ACHN (cell line): Measurements from ENCODE around the gene WNT8A.
"Not testable (repeated sequence)": the region's sequence is repeated elsewhere in the genome, so short reads cannot be mapped to it uniquely, and the experiment has no call there.

Experiments used
- DNase-seq: peaks from one replicate; pipeline ENCODE4 v3.0.0-alpha.2; 2015
- in situ Hi-C: cut with HindIII; loops from 2 replicates; pipeline ENCODE4 v1.10.0; 2017; ENCODE audit warnings: low sequenced_read_pairs, low pct_ligation_motif_present, low pct_unique_long_range_greater_than_20kb

WNT8A gene, protein sequence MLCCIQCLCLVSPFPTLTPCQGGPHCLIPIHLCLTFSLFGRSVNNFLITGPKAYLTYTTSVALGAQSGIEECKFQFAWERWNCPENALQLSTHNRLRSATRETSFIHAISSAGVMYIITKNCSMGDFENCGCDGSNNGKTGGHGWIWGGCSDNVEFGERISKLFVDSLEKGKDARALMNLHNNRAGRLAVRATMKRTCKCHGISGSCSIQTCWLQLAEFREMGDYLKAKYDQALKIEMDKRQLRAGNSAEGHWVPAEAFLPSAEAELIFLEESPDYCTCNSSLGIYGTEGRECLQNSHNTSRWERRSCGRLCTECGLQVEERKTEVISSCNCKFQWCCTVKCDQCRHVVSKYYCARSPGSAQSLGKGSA

DNA sequence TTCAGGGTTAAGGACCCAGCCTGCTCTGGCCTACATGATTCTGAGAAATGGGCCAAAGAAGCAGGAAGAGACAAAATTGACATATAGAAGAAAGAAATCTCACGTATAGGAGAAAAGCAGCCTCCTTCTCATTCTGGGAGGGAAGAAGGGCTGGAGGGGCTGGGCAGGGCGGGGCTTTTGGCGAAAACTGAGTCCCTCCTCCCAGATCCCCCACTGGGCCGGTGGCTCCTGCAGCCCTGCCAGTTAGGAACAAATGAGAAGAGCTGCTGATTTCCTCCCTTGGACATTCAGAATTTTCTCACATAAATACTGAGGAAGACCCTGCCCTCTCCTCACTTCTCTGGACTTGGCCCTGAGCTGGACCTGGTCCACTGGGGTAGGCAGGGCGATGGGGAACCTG, at the start of gene WNT8A:
TSS of gene WNT8A (plus strand) at position 332 of the 400 bp plus-strand sequence. CDS start 95 bp downstream, outside the sequence.
- DNase-seq: no peak
- in situ Hi-C loops: no loop called here

DNA sequence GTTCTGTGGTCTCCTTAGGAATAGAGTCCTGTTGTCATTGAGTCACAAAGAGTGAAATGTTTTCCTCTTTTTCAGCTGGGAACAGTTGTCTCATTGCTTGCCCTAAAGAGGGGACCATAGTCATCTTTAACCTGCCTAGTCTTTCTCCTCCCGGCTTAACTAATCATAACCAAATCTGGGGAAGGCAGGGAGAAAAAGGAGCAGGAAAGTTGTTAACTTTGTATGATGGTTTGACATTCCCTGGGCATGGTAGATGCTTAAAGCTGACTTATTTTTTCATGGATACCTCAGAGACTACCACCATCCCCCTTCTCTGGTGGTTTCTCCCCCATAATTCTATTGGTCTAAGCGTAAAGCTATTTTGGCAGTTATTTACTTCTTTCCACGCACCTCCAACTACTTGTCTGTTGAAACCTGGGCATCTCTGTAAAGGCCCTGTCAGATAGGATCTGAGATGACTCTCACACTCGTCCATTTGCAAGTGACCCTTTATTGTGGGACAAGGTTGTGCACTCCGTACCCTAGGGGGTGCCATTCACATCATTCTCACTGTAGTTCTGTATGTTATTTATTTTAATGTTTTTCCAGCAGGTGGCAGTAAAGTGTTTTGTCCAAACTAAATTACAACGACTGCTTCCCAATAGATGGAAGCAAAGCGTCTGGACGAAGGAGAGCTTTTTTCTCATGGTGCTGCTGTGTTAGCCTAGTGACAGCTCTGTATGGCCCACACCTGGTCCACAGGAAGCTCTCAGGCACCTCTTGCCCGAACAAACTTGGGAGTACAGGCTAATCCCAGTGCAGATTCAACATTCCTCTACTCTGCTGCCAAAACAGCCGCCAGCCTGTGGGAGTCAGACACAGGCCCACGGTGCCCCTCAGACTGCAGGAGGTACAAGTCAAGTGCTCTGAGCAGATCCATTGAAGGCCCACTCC, 48.0 kb upstream of the WNT8A start:
- in situ Hi-C loops: no loop called here
- DNase-seq: peak; percentile 87

DNA sequence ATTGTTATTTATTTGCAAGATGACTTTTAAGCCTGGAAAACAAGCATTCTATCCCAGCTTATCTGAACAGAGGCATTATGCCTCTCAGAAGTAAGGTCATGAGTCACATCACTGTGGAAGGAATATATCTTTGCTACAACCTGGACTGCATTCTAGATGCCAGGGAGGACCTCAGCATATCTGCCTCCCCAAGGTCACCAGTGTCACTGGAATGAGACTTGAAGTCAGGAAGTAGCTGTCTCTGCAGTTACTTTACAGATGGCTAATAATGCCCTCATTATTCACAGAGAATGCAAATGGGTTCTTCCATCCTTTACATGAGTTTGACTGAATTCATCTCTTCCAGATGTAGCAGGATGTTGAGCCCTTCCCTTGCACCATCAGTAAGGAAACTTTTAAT, 46.6 kb upstream of the WNT8A start:
- in situ Hi-C loops: no loop called here
- no peak for DNase-seq

DNA sequence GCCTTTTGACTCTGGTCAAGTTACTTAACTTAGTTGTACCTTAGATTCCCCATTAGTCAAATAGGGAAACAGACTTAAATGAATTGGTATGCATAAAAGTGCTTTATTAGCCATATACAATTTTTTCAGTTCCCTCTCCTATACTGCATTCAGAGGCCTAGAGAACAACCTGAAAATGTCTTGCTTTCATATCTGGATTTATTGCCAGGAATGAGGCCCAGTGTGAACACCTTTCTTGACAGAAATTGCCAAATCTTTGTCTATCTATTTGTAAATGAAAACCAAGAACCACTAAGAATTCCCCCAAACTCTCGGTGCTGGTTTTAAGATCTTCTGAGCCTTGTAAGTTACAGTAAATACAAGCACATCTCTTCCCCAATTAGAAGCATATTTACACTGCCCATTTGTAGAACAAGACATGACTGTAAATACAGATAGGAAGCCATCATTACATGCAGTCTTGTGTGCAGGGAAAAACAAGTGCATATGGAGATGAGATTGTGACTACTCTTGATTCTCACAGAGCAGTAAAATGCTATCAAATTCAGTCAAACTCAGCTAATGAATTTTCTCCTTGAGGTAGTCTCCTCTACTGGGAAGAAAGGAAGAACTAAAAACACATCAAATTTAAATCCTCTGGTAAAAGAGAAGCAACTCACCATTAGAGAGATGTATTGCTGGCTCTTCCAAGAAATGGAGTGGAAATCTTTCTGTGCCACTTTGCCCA, 45.8 kb upstream of the WNT8A start:
- DNase-seq: no peak

DNA sequence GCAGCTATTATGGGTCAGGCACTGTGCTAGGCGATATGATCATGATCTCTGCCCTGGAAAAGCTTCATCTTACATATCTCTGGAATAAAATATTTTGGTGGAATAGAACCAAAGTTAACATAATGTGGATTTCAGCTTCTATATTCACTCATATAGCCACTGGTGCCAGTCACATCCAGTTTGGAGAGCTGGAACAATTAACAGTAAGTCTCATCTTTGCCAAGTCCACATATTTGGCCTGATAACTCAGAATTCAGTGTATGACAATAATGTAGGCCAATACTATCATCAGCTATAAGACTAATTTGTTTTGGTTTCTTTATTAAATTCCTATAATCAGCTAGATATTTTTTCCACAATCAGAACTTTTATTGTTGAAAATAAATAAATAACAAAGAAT, 45.0 kb upstream of the WNT8A start:
- in situ Hi-C loops: no loop called here
- no peak for DNase-seq

More for the DNA sequence above, 45.8 kb upstream of the WNT8A start:
- in situ Hi-C loops: no loop called here

DNA sequence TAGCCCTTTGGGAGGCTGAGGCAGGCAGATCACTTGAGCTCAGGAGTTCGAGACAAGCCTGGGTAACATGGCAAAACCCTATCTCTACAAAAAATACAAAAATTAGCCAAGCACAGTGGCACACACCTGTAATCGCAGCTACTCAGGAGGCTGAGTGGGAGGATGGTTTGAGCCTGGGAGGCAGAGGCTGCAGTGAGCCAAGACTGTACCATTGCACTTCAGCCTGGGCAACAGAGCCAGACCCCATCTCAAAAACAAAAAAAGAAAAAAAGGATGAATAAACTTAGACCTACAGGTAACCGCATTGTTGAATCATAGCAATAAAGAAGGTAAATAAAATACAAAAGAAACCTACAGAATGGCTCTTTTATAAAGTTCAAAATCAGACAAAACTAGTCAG, 38.5 kb upstream of the WNT8A start:
- in situ Hi-C loops, DNase-seq: not testable (repeated sequence)

DNA sequence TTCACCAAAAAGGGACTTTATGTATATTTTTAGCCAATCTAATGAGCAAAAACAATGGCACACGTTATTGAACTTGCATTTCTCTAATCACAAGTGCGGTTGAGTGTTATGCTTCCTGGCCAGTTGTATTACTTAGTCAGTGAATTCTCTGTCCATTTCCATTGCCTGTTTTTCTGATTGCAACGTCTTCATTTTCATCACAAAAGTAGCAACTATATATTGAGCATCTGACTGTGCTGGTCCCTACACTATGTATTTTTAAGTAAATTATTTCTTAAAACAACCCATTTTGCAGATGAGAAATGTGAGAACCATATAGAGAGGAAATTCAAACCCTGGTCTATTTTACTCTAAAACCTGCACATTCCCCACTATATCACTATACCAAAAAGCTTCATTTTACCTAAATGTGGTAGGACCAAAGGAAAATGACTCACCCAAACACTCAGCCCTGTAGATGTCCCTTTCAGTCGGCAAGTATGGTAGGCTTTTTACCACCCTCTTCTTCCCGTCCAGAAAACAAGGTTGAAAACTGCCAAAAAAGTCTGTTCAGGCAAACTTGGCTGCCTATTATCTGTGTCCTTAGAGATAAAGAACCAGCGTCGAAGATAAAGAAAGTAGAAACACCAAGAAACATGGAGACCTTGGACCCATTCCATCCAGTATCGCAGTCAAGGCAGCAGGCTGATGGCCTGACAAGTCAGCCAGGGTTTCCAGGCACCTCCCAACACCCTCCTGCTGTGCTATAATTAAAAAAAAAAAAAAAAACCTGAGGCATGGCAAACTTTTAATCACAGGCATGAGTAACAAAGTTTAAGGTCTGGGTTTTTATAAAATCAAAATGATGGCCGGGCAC, 32.2 kb upstream of the WNT8A start:
- in situ Hi-C loops: no loop called here
- no peak for DNase-seq

DNA sequence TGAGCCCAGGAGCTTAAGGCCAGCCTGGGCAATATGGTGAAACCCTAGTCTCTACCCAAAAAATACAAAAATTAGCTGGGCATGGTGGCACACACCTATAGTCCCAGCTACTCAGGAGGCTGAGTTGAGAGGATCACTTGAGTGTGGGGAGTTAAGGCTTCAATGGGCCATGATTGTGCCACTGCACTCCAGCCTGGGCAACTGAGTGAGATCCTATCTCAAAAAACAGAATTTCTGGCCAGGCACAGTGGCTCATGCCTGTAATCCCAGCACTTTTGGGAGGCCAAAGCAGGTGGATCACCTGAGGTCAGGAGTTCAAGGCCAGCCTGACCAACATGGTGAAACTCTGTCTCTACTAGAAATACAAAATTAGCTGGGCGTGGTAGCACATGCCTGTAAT, 31.1 kb upstream of the WNT8A start:
- DNase-seq, in situ Hi-C loops: not testable (repeated sequence)

DNA sequence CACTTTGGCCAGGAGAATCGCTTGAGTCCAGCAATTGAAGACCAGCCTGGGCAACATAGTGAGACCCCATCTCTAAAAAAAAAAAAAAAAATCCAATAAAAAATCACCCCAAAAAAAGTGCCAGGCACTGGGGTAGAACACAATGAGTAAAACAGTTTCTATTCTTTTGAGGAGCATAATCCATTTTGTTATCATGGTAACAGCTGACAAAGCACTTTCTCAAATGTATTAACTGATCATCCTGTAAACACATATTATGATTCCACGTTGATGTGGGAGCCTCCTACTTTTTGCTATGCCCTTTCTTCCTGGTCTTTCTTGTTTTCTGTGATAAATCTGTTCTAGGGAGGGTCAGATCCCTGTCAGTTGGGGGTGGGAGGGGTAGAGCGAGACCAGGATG, 30.3 kb upstream of the WNT8A start:
- in situ Hi-C loops: no loop called here
- no peak for DNase-seq

DNA sequence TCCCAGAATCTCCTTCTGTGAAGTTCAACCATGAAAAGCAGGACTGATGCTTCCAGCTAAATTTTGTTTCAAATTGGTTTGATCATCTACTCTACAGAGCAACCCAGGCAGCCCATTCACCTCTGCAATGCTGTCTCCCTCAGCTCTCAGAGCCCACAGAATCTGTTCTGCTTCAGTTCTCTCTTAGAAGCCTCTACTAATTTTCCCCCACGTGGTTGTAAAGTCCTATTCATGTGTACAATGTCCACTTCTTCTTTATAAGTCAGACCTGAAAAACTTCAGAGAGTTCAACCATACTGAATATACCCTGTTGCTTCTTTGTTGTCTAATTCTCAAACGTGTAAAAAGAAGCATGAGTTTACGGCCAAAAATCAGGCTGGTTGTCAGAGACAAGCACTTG, 29.6 kb upstream of the WNT8A start:
- DNase-seq: no peak
- in situ Hi-C loops: no loop called here

DNA sequence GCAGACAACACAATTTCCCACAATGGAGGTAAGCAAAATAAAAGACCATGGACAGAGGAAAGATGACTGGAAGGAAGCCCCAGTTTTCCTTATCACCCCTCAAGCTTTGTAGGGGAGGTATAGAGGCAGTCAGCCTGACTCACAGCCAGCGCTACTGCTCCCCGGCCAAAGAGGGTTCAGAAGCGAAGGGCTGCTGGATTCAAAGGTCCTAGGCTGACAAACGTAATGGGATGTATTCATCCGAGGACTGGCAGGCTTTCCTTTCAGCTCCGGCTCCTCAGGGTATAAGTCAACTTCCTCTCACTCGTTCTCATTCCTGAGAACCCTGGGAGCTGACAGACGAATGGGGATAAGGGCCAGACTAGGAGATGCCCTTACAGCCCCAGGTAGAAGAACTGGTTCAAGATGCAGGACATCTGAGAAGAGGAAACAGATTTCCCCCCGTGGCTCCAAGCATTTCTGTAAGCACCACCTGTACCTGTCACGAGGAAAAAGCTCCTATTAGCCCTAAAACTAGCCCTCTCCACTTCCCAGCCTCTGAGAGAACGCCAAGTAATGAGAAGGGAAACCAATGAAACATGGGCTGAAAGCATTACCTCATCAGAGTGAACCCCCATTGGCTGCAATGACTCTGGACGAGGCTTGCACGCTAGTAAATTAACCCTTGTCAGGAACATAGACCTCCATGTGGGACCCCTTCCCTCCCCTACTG, 28.8 kb upstream of the WNT8A start:
- in situ Hi-C loops: no loop called here
- no peak for DNase-seq

DNA sequence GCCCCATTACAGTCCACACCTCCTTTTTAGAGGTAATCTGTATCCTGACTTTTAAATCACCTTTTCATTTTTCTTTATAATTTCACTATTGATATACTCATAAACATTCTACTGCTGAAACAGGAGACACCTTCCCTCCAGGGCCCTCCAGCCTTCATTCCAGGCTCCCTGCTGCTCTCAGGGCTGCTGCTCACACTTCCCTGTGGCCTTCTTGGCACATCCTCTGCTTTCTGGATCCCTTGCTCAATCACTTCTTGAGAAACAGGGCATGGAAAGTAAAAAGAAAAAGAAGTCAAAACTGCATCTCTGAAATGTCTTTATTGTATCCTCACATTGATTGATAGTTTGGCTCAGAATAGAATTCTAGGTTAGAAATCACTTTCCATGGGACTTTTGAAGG, 19.3 kb upstream of the WNT8A start:
- in situ Hi-C loops: no loop called here
- DNase-seq: no peak

DNA sequence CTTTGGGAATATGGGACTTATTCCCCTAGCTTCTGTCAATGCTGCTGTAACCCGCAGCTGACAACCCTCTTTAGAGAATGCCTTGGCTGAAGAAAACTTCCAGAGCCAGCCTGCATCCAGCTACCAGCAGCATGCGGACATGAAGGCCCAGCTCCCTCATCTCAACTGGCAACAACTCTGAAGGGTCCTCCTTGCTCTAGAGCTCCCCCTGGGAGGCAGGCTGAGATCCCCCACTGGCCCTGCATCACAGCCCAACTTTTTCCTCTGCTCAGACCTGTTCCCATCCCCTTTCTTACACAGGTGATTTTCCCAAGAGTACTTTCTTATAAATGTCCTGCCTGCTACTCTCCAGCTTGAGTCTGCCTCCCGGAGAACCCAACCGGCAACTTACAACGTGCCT, 18.7 kb upstream of the WNT8A start:
- in situ Hi-C loops: no loop called here
- DNase-seq: no peak

DNA sequence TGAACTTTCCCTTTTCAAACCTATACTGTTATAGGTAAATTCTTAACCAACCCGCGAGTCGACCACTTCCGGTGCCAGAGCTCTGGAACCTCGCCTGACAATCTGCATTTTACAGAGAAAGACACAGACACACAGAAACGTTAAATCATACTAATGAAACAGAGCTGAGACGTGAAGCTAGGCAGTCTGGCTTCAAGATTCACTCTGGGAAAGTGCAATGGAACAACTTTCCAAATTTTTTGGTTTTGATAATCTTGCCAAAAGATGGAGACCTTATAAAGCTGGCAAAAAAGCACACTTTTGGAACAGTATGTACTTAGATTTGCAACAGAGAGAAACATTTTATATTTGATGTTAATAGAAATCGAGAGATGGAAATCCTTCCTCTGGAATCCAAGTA, 15.9 kb upstream of the WNT8A start:
- in situ Hi-C loops: no loop called here
- no peak for DNase-seq

DNA sequence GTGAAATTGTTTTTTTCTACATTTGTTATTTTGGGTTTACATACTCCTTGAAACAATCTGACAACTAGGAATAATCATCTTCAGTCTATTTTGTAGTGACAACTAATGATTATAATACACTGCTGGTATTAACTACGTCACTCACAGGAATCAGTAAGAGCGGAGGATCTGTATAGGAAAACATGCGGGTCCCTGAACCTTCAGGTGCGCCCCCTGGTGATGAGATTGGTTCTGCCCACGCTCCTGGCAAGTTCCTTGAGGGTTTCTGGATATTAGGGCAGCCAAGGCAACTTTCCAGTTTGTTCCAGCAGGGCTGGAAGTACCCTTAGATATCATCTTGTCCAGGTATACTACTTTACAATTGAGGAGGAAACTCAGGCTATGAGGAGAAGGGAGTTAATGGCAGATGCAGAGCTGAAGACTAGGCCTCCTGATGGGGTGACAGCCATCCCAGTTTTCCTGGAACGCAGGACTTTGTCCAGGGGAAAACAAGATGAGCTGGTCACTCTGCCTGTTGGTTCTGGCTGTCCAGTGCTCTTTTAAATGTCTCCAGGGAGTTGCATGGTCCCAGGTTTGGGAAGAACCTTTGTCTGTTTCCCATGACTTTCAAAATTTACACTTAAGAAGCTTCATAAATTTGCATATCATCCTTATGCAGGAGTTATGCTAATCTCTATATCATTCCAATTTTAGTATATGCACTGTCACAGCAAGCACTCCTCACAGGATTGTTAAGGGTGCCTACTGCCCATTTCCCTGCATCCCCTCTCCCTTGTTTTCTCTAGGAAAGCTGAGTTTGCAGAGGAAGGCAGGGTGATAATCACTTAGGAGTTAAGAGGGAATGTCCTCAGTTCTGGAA, 14.9 kb upstream of the WNT8A start:
- DNase-seq: peak; percentile 73
- in situ Hi-C loops: no loop called here

DNA sequence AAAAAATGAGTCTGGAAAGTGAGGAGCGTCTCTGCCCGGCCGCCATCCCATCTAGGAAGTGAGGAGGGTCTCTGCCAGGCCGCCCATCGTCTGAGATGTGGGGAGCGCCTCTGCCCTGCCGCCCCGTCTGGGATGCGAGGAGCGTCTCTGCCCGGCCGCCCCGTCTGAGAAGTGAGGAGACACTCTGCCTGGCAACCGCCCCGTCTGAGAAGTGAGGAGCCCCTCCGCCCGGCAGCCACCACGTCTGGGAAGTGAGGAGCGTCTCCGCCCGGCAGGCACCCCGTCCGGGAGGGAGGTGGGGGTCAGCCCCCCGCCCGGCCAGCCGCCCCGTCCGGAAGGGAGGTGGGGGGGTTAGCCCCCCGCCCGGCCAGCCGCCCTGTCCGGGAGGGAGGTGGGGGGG, 13.8 kb upstream of the WNT8A start:
- DNase-seq, in situ Hi-C loops: not testable (repeated sequence)
